ENCODE data around the gene DRD3.

GRCh38 chr3:114176890-114177289 is 2.0 kb downstream of the DRD3 start:
- TF ChIP-seq SP2 (tag by site-specific recombination; IDR thresholded peaks at IDR 0.05) (no peak), CTCF (tag by site-specific recombination; IDR thresholded peaks at IDR 0.05) (no peak), ZBTB7A (tag by site-specific recombination; IDR thresholded peaks at IDR 0.05; ENCODE audit: low read depth) (no peak), ZNF792 (tag by site-specific recombination; IDR thresholded peaks at IDR 0.05) (no peak), ZNF37A (tag by site-specific recombination; IDR thresholded peaks at IDR 0.05) (no peak), YY1 (tag by site-specific recombination; IDR thresholded peaks at IDR 0.05) (no peak)
